Measurements from ENCODE around the gene HAUS6.
"Not testable (repeated sequence)": the region's sequence is repeated elsewhere in the genome, so short reads cannot be mapped to it uniquely, and the experiment has no call there.

HAUS6 gene

GRCh38 chr9:19114680-19115270 is 12.1 kb upstream of the HAUS6 start:
- DNase-seq, result no peak

- no peak for DNase-seq
Measured at GRCh38 chr9:19113964-19114679, 11.4 kb upstream of the HAUS6 start.

DNA sequence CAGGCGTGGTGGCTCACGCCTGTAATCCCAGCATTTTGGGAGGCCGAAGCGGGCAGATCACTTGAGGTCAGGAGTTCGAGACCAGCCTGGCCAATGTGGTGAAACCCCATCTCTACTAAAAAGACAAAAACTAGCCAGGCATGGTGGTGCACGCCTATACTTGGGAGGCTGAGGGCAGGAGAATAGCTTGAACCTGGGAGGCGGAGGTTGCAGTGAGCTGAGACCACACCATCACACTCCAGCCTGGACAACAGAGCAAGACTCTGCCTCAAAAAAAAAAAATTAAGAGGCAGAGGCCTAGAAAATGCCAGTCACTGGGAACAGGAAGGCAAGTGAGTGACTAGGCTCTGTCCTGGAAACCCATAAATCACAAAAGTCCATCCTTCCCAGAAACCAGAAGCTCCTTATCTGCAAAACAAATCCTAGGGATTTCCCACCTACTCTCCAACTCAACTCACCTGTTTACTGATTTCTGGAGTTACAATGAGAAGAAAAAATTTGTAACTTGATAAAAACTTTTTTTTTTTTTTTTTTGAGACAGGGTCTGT is 10.4 kb upstream of the HAUS6 start:
- DNase-seq, result not testable (repeated sequence)

DNA sequence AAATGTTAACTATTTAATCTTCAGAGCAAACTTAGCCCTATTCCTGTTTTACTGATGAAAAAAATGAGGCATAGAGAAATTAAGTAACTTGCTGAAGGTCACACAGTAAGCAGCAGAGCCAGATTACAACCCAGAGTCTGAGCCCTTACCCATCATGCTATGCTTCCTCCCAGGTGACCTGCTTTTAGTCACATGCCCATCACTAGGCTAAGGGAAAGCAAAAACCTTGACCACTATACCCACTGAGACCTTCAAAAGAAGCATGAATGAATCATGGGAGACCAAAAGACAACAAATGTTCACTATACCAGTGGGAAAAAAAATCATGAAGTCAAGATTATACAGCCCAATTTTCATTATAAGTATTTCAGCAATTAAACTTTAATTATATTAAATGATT is 5.3 kb upstream of the HAUS6 start:
- no peak for DNase-seq

DNA sequence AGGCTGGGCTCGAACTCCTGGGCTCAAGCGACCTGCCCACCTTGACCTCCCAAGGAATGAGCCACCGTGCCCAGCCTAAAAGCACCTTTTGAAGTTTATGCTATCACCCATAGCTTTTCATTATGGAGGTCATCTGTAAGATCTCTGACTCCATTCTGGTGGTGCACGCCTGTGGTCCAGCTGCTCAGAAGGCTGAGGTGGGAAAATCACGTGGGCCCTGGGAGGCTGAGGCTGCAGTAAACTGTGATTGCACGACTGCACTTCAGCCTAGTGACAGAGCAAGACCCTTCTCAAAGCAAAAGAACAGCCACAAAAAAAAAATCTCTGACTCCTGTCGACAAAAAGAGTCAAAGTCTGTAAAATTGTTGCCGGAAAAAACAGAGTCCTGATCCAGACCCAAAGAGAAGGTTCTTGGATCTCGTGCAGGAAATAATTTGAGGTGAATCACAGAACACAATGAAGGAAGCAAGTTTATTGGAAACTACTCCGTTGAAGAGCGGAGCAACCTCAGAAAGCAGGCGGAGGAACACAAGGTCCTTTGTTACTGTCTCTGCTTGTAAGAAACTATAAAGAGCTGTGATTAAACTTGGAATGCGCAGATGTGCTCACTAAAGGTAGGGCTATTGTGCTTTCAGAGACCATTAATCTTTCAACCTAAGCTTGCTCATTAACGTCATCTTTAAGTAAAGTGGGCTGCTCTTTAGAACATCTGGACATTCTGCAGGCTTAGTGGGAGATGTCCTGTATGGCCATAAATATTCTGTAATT is 2.0 kb upstream of the HAUS6 start:
- DNase-seq, result no peak

DNA sequence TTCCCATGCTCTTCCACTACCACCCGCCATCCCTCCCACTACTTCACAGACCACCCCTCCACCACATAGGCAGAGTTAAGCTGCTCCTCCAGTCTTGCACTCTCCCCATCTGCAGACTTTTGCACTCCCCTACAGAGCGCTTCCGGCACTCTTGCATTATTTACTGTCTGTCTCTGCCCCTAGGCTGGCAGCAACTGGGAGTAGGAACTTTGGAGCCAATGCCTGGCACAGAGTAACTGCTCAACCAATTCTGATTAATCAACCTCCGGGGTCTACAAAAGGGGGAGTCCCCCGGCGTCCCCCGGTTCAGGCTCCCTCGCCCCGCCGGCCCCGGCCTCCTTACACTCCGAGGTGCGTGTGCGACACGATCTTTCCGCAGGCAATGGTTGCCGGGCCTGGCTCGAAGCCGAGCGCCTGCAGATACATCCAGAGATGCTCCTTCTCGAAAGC is 498 bp downstream of the HAUS6 start:
- DNase-seq, result peak; percentile 14

DNA sequence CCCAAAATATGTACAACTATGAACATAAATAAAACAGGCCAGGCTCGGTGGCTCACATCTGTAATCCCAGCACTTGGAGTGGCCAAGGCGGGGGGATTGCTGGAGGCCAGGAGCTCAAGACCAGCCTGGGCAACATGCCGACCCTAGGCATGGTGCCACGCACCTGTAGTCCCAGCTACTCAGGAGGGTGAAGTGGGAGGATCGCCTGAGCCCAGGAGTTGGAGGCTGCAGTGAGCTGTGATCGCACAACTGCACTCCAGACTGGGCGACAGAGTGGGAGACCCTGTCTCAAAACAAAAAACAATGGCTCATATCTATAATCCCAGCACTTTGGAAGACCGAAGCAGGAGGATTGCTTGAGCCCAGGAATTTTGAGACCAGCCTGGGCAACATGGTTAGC is 1.5 kb downstream of the HAUS6 start:
- DNase-seq, result no peak

DNA sequence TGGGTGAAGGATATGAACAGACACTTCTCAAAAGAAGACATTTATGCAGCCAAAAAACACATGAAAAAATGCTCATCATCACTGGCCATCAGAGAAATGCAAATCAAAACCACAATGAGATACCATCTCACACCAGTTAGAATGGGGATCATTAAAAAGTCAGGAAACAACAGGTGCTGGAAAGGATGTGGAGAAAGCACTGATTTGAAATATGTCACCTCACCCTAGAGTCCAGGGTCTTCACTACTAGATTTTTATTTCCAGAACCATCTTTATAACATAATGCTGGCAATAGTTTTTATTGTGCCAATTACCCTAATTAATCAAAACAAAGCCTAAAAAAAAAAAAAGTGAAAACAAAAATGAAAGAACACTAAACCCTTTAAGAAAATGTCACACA is 5.3 kb downstream of the HAUS6 start:
- not testable (repeated sequence) for DNase-seq

- no peak for DNase-seq
Measured at GRCh38 chr9:19087106-19088000, 15.4 kb downstream of the HAUS6 start.

DNA sequence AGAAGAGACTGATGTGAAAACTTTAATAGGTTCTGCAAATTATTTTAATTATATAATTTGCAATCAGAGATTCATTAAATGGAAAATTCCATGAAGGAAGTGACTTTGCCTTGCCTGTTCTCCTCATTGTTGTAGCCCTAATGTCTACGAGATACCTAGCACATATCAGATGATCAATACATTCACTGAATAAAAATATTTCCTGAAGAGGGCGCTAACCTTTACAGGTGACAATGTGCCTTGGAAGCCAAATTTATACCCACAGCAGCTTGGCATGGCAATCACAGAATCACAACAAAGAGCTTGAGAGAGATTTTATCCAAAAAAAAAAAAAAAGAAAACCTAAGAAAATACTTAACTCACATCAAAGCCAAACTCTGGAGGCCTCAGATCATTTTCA is 17.4 kb downstream of the HAUS6 start:
- no peak for DNase-seq

GRCh38 chr9:19074836-19075235 is 27.9 kb downstream of the HAUS6 start:
- no peak for DNase-seq

DNA sequence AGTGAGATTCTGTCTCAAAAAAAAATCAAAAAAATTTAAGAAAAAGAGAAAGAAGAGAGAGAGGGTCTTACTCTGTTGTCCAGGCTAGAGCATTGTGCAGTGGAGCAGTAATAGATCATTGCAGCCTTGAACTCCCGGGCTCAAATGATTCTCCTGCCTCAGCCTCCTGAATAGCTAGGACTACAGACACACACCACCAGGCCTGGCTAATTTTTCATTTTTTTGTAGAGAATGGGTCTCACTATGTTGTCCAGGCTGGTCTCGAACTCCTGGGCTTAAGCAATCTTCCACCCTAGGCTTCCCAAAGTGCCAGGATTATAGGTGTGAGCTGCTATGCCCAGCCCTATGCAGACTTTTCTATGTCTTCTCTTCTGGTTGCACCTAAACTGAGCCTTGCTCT is 28.5 kb downstream of the HAUS6 start:
- DNase-seq, result no peak

DNA sequence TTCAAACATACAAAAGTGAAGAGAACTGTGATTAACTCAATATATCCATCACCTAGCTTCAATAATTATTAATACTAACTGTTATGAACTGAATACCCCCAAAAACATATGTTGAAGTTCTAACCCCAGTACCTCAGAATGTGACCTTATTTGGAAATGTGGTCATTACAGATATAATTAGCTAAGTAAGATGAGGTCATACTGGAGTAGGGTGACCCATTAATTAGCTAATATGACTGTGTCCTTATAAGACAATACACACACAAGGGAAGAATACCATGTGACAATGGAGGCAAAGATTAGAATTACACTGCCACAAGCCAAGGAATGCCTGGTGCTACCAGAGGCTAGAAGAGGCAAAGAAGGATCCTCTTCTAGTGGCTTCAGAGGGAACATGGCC is 45.7 kb downstream of the HAUS6 start:
- no peak for DNase-seq

- DNase-seq, result no peak
Measured at GRCh38 chr9:19050637-19051591, 51.8 kb downstream of the HAUS6 start.

DNA sequence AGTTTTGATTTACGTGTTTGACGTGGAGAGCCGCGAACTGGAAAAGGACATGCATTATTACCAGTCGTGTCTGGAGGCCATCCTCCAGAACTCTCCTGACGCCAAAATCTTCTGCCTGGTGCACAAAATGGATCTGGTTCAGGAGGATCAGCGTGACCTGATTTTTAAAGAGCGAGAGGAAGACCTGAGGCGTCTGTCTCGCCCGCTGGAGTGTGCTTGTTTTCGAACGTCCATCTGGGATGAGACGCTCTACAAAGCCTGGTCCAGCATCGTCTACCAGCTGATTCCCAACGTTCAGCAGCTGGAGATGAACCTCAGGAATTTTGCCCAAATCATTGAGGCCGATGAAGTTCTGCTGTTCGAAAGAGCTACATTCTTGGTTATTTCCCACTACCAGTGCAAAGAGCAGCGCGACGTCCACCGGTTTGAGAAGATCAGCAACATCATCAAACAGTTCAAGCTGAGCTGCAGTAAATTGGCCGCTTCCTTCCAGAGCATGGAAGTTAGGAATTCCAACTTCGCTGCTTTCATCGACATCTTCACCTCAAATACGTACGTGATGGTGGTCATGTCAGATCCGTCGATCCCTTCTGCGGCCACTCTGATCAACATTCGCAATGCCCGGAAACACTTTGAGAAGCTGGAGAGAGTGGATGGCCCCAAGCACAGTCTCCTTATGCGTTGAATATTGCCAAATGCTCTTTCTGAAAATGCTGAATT is 52.6 kb downstream of the HAUS6 start:
- no peak for DNase-seq

GRCh38 chr9:19048966-19049916 is 53.5 kb downstream of the HAUS6 start, which contains the start of gene RRAGA:
Gene RRAGA, plus strand, starts transcription at chr9:19049427. Its CDS starts 233 bp downstream, at chr9:19049660.
- DNase-seq, result peak; percentile 94

- no peak for DNase-seq
Measured at GRCh38 chr9:19036611-19037010, 66.1 kb downstream of the HAUS6 start.

GRCh38 chr9:19033015-19033414 is 69.7 kb downstream of the HAUS6 start, which contains the start of gene SAXO1:
Gene SAXO1, minus strand, starts transcription at chr9:19033209. Its CDS starts 301 bp downstream, at chr9:19032908.
- DNase-seq, result no peak

DNA sequence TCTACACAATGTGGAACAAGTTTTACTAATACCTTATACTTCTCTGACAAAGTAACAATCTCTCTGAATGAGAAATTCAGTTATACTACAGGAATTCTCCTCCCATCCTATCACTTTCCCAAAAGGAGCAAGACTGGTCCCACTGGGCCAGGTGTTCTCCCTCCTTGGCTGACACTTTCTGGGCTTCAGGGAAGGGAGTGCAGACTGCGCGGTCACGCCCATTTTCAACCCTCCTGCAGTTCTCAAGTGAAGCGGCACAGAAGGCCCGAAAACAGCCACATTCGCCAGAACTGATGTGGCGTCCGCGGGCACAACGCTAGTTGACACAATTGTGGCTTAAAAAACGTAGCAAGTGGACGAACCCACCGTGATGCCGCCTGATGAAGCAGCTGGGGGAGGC is 70.3 kb downstream of the HAUS6 start:
- no peak for DNase-seq

All from T-helper 9 cell (primary cell).